ENCODE data around the gene LCE6A.
A peak's percentile ranks its signal among the peaks of the same experiment; 100 is the strongest.

LCE6A gene, protein sequence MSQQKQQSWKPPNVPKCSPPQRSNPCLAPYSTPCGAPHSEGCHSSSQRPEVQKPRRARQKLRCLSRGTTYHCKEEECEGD

DNA sequence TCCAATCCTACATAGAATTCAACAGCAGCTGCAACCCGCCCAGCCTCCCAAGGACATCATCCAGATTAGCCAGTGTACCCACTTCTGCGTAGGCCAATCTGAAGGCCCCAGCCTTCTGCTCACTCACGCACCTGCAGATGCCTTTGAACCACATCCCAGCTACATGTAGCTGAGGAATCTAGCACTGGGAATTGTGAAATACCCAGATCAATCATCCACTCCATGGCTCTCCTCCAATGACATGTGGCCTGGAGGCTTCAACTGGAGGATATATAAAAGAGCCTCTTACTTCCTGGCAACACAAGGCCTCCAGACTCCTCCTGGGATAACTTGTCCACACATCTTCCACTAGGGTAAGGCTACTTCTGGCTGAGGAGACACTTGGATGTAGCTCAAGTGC, at the start of gene LCE6A:
TSS of gene LCE6A (plus strand) at position 301 of the 400 bp plus-strand sequence. CDS start 665 bp downstream, outside the sequence.
- no peak for DNase-seq

DNA sequence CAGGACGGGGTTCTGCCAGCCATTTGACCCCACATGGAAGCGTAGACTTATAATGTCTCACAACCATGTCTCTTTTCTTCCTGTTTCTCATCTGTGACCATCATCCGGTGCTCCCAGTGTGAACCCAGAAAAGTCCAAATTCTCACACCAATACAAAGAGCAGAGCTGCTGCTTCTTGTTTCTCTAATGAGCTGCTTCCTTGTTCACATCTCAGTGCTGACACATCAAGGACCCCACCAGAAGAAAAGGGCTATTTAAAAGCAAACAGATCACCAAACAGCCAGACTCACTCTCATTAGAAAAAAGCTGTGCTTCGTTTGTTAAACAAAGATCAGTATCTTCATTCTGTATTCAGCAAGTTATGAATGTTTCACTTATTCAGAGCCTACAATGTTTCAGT, 47.0 kb upstream of the LCE6A start:
- DNase-seq = no peak

DNA sequence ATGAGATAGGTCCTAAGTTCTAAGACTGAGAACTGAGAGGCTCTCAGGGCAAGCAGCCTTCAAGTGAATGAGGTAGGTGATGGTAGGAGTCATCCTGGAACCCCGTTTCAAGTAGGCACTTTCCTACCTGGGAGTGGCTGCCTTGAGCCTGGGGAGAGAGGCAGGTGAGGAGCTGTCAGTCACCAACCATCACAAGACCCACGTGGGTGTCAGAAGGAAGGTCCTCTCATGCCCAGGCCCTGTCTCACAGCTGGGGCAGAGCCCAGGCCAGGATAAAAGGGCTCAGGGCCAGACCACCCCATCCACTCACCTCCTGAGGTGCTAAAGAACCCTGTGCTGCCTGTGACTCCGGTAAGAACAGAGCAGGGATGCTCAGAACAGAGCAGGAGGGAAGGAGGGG, 46.2 kb upstream of the LCE6A start, which contains the start of gene LCE1D:
TSS of gene LCE1D (plus strand) at position 301 of the 400 bp plus-strand sequence. CDS start 1,074 bp downstream, outside the sequence.
- DNase-seq = no peak

DNA sequence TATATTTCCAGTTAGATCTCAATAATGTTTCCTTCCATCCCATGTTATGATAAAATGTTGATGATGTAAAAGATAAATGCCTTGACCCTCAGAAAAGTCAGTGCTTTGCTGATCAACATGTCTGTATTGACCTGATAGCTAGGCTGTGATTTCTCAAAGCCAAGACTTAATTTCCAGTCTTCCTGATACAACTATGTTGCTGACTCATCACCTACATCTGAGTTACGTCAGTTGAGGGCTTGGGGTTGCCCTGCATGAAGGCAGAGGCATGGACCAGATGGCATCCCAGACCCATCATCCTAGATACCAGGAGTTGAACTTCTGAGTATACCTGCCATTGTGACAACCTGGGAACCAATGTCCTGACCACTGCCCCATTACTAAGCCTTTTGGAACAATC, 41.3 kb upstream of the LCE6A start:
- no peak for DNase-seq

DNA sequence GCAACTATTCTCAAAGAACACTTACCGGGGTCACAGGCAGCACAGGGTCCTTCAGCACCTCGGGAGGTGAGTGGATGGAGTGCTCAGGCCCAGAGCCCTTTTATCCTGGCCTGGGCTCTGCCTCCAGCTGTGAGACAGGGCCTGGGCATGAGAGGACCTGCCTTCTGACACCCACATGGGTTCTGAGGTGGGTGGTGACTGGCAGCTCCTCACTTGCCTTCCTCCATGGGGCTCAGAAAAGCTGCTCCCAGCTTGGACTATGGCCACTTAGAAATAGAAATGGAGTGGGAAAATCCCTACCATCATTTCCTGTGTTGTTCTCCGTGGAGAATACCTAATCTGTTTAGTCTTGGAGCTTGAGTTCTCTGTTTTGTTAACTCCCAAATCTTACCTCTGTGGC, 36.1 kb upstream of the LCE6A start, which contains the start of gene LCE1C:
TSS of gene LCE1C (minus strand) at position 76 of the 400 bp plus-strand sequence. CDS start 1,173 bp downstream, outside the sequence.
- no peak for DNase-seq

DNA sequence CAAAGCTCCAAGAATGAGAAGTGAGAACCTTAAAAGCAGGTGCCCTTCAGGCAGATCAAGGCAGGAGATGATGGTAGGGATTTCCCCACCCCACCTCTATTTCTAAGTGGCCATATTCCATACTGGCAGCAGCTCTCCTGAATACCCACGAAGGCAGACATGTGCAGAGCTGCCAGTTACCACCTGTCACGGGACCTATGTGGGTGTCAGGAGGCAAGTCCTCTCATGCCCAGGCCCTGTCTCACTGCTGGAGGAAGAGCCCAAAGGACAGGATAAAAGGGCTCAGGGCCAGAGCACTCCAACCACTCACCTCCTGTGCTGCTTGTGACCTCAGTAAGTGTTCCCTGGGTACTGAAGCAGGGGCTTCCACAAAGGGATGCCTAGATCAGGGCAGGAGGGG, 31.6 kb upstream of the LCE6A start:
- DNase-seq = no peak

DNA sequence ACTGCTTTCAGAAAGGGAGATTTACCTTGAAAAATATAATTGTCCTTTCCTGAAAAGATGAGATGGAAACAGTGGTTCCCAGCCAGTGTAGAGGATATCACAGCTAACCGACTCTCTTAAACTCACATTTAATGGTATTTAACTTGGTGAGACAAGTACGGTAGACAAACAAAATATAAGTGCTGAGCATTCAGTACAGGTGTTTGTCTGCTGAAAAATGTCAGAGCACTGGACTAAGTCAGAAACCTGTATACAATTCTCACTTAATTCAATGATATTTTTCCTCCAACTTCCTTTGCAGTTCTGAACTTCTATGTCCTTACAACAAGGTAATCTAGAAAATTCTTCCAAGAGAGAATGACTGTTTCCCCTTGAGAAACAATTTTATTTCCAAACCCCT, 31.0 kb upstream of the LCE6A start, which contains the start of gene LCE1B:
TSS of gene LCE1B (plus strand) at position 301 of the 400 bp plus-strand sequence. CDS start 476 bp downstream, outside the sequence.
- no peak for DNase-seq

DNA sequence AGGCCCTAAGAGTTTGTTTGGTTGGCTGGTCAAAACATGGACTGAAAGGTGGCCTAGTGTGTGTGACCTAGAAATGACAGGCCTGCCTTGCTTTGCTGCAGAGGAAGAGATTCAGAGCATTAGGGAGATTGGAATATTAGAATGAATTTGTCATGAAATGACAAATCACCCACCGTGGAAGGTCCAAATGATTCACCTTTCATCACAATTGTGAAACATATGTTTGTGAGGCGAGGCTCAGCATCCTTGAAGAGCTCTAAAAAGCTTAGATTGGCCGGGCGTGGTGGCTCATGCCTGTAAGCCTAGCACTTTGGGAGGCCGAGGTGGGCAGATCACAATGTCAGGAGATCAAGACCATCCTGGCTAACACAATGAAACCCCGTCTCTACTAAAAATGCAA, 25.3 kb upstream of the LCE6A start:
- no peak for DNase-seq

DNA sequence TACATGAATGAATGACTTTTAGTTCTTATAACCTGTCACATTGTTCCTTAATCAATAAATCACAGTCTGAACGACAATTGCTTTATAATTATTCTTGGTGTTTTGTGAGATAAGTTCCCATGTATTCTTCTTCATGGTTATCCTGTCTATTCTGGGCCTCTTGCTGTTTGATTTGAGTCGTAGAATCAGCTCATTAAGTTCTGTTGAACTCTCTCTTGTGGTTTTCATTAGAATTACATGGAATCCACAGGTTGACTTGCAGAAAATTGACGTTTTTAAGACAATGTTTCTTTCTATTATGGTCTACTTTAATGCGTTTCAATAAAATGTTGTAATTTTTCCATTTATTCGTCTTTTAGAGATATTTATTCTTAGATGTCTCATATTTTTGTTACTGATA, 19.4 kb upstream of the LCE6A start:
- DNase-seq = no peak

DNA sequence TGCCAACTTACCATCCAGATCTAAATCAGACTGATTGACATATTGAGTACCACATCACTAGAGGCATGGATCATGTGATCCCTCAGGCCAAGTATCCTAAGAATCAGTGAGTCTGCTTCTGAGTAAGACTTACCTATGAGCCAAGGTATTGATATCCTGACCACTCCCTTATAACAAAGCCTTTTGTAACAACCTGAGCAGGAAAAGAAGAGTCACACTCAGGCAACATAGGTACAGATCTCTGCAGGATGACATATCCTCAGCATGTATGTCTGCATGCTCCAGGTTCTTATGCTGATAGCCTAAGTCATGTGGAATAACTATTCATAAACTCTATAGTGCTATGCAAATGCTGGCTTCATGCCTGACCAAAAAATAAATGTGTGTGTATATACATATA, 17.7 kb upstream of the LCE6A start:
- DNase-seq = no peak

DNA sequence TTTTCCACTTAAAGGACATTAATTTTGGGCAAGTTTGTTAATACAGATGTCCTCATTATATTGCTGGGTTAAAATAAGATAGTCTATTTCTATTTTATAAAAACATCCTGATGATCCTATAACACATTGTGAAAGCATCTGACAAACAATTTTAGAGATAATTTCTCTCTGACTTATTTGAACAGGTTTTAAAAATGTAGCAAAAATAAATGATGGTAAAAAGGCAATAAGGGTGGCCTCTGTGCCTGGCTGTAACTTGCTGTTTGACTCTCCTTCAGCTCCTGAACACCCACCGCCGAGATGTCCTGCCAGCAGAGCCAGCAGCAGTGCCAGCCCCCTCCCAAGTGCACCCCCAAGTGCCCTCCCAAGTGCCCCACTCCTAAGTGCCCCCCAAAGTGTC, 15.5 kb upstream of the LCE6A start, which contains the start of gene LCE1A:
TSS of gene LCE1A (plus strand) at position 301 of the 400 bp plus-strand sequence. CDS start at position 301, 0 bp downstream.
- DNase-seq = no peak

DNA sequence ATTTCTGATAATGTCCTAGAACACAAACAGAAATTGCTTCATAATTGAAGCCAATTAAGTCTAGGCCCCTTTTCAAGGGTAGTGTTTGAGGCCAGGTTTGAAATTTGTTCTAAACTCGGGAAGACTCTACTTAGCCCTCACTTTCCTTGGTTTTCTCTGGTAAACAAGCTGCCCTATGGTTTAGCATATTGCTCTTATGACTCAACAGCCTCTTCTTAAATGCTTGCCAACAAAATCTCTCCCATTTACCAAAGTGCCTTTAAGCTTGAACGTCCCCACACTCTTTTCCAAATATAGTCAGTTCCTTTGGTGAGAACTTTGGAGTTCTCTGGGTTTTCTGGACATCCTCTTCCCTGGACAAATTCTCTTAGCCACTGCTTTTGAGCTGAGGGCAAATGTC, 5.8 kb upstream of the LCE6A start:
- DNase-seq = no peak

DNA sequence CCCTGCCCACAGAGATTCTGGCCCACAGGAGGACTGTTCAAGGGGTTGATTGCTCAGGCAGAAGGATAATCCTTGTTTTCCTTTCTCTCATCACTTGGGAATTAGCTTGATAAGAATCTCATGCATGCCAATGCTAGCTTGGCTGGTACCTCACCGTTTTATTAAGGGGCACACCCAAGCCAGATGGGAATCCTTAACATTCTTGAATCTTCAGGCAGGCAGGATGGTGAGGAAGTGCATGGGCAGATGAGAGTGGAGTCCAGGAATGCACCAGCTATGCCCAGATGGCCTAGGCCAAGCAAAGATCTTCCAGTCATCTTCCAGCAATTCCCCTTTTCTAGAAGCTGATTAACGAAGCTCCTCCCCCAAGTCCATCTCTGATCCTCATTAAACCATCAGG, 13.0 kb downstream of the LCE6A start:
- DNase-seq = no peak

DNA sequence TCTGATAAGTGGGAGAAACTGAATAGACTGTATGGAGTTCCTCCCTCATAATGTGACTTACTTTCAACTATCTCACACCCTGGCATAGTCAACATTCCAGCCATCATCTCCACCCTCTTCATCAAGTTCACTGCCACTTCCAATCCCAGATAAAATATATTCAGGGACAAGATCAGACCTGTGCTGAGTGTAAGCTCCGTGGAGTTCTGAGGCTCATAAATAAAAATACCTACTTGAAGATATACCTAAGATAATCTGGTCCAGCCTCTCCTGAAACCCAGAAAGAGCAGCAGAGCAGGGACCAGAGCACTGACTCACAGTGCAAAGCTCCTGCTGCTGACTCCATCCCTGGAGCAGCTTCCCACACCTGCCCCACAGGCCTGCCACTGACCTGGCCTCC, 15.4 kb downstream of the LCE6A start:
- DNase-seq = no peak

DNA sequence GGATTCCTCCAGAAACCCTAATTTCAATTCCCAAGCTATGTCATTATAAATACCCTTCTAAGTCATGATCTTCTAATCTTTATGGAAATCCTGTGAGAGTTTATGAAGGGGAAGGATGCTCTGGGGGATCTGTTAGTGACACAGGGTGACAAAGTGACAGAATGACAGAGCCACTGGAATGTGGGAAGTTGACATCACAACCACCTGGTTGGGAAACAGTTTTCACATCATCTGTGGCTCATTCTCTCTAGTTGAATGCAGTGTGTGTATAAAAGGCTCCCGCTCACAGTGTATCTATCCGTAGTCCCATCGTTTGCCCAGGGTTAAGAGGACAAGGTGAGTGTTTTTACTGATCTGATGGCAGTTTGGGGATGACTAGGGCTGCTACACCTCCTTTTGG, 17.0 kb downstream of the LCE6A start, which contains the start of gene LCE7A:
TSS of gene LCE7A (plus strand) at position 301 of the 400 bp plus-strand sequence. CDS start 702 bp downstream, outside the sequence.
- no peak for DNase-seq

DNA sequence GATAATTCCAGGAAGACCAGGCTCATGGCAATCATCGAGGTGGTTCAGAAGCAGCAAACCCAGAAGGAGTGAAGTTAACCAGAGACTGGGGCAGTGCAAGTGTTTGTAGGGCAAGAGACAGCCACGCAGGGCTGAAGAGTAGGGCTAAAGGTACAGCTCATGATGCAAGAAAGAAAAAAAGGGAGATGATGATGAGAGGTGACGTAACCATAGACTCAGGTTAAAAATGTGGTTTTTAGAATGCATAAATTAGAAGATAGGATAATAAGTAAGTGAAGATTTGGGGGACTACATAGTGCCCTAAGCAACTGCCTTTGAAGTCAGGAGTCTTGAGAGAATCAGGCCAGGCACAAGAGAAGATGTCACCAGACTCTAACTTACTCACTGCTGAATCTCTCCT, 17.5 kb downstream of the LCE6A start:
- no peak for DNase-seq

DNA sequence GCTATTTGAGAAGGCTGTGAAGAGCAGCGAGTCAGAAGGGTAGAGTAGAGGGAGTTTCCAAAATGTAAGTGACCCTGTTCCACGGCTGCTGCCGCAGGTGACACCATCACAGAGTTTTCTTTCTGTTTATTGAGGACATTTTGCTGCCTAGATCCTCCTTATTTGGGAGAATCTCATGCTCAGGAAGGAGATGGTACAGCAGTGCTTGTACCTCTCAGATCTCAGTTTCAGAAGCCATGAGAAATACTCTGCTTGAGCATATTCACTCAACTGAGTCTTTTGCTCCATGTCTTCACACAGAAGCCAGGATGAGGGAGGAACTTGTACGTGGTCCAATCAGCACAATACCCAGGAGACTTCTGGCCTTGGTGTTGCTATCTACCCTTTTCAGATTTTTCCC, 18.7 kb downstream of the LCE6A start:
- no peak for DNase-seq

DNA sequence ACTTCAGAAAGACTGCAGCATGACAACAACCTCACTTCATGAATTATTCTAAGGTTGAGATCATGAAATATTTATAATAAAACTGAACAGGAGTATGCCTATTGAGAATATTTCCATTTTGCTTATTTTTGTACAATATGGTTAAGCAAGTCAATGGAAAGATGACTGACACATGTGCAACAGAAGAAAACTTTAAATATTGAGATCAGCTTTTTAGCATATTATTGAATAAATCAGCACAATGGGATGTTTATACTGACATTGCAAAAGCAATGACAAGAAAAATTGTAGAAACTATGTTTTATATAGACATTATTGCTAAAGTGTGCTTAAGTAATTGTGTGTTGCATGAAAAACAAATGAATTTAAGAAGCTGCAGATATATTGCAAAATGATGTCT, 21.8 kb downstream of the LCE6A start:
- DNase-seq = no peak

DNA sequence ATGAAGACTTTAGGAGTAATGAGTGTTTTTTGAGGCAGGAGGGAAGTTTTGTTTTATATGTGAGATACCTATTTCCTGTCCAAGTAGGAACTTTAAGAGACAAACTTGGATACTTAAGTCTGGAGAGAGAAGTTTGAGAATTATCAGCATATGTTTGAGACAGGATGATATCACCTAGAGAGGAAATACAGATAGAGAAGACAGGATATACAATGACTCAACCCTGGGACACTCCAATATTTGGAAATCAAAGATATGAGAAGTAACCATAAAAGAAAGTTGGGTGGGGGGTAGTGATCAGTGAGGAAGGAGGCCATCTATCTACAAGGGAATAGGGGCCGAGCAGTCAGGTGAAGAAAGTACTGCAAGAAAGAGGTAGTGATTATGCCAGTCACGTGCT, 23.7 kb downstream of the LCE6A start:
- DNase-seq = no peak

DNA sequence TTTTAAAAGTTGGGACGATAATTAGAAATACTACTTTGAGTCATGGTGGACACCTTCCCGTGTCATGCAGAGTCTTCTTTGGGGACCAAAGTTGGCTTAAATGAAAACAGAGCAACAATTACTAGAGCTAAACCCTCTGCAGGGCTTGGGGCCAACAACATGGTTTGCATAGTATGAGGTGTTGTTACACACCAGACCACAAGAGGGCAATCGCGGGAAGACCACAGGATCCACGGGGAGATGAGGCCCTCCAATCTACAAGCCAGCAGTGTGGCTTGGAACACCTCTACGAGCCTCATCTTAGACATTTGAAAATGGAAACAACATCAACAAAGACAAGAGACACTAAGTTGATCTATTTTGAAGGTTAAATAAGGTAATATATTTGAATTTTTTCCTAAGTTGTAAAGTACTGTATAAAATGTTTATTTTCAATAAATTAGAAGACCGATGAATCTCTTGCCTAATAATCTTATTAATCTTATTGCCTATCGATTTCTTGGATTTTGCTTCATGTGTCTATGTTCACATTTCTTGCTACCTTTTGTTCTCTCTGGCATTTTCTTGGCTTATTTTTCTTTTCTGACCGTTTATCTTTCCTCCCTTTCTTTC, 27.3 kb downstream of the LCE6A start:
- DNase-seq = peak; percentile 60

DNA sequence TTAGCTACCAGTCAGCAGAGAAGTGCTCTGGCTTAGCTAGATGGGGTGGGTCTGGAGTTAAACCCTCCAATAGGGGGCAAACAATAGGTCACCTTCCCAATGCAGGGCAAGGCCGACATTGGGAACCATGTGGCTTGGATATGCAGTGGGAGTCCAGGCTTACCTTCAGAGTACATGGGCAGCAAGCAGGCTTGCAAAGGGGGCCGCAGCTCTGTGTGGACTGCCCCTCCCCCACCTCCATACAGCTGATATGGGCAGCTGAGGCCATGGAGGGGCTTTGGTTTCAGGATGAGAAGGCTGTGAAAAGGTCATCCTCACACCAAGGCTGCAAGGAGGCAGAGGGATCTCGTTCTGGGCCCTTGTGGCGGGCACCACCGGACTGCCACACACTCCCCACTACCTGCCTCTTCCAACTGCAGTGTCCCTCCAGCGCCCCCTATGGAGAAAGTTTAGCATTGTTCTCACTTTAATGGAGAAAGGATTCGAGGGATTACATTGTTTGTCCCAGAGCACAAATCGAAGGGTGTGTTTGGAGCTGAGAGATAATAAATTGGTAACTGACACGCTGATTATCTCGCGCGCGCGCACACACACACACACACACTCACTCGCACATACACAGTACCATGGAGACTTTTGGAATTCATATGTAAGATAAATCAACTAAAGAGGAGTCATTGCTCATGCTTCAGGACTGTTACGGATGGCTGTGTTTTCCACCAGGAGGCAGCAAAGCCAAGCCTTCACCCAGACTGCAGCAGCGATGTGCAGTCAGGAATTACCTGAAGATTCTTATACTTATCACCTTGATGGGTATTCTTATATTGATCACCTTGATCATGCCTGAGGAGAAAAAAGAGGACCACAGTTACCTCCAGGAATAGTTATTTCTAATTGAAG, 28.4 kb downstream of the LCE6A start:
- peak; percentile 22 for DNase-seq

DNA sequence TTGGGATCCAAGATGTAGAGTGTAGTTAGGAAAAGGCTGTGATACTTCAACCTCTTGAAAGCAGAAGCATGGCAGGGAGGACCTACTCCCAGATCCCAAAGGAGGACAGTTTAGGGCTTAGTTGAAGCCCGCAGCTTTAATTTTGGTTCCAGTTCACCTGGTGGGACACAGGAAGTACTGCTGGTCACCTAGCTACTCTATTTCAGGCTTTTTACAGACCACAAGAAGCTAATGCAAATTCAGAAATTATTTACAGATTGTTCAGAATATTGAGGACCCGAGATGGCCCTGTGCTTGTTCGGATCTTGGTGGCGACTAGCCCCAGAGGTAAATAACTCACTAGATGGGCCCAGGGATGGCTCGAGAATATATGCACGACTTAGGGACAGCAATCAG, 29.1 kb downstream of the LCE6A start:
- no peak for DNase-seq

DNA sequence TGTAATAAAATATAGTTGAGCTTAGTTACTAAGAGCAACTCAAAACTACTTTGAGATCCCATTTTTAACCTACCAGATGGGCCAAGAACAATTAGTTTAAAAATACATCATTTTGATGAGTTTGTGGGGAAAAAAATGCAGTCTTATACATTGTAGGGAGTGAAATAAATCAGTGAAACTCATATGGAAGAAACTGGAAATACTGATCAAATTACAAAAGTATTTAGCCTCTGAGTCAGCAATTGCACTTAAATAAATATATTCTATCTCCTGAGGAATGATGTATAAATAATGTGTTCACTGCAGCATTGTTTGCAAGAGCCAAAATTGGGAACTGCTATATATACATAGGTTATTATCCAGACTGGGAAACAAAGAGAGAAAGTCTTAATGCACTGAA, 30.8 kb downstream of the LCE6A start:
- DNase-seq = peak; percentile 66

DNA sequence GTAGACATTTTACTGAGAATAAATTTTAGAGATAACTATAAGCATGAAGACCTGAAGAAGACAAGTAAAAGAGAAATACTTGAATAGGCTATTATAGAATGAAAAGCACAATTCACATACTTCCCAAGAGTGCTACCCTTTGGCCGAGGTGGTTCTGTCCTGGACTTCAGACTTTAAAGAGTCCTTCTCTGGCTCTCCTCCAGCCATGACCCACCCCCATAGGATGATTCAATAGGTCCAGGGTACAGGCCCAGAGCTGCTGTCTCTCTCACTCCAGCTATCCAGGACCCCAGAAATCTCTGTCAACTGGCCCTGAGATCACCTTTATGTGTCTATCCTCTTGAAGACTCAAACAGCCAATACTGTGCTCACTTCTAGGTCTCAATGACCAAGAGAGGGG, 34.2 kb downstream of the LCE6A start:
- DNase-seq = no peak

All from fibroblast of skin of right biceps (primary cell).